Psoas muscle (tissue), 8 donors: ENCODE data around the gene GRAMD1B. TPM values are rescaled to one million over a fixed set of nuclear protein-coding genes. Genes with fewer than 3 reads are reported as not detected.
"Not testable (repeated sequence)": the region's sequence is repeated elsewhere in the genome, so short reads cannot be mapped to it uniquely, and the experiment has no call there.

Experiments used
- ATAC-seq, 4 donors: fragments of 200-7000 bp; cut with Tn5 transposase; one replicate each; pipeline ENCODE4 v1.9.1; 2020; ENCODE audit warnings: moderate library complexity in 3 of 4, mild to moderate bottlenecking in 2 of 4
- DNase-seq, 2 donors: peaks; one replicate each; pipeline ENCODE4 v3.0.0-alpha.2; 2020
- H3K27ac ChIP-seq: fragments of 200-600 bp; one replicate; pipeline ENCODE4 v1.8.0; 2022
- H3K27me3 ChIP-seq, 3 donors: fragments of 200-600 bp in 1 of 3; one replicate each; pipeline versions ENCODE4 v1.6.1 to v1.8.0; 2013 to 2022; ENCODE audit warnings: low read length in 2 of 3, mild to moderate bottlenecking in 2 of 3, moderate library complexity in 1 of 3; ENCODE audit not compliant: insufficient read depth in 3 of 3
- H3K36me3 ChIP-seq, 2 donors: fragments of 200-600 bp in 1 of 2; one replicate each; pipeline versions ENCODE4 v1.6.1 to v1.8.0; 2013 to 2022; ENCODE audit warnings: low read depth in 1 of 2, mild to moderate bottlenecking in 1 of 2, moderate library complexity in 1 of 2; ENCODE audit not compliant: insufficient read depth in 1 of 2
- H3K4me1 ChIP-seq: fragments of 200-600 bp; one replicate; pipeline ENCODE4 v1.8.0; 2022
- H3K4me3 ChIP-seq: fragments of 200-600 bp; one replicate; pipeline ENCODE4 v1.8.0; 2022; ENCODE audit warnings: mild to moderate bottlenecking
- H3K9me3 ChIP-seq: fragments of 200-600 bp; one replicate; pipeline ENCODE4 v1.8.0; 2022
- CTCF ChIP-seq: fragments of 200-600 bp; IDR thresholded peaks from one replicate; pipeline ENCODE4 v1.8.0; 2022; ENCODE audit warnings: antibody characterized with exemption
- WGBS, 3 donors: extraction: QIAGEN DNeasy Blood & Tissue Kit; methylation state at CpG; one replicate each; pipeline versions ENCODE4 v1.1.6 to v1.1.7; 2013; 5-methylcytosine and 5-hydroxymethylcytosine counted together
- intact Hi-C, 2 donors: fragments of 100-400 bp; cut with DNase I; formaldehyde crosslinking; loops; one replicate each; pipeline versions ENCODE4 v1.11.0 to v1.14.2; 2022
- polyA plus RNA-seq, 3 donors: library from polyadenylated mRNA; stranded (reverse); fragments of 200-250 nt; gene quantifications; one replicate each; pipeline ENCODE4 v1.2.3, GENCODE V29; 2013
- total RNA-seq, 4 donors: library from RNA; stranded (reverse); fragmentation: NEBNext Ultra II Directional in 2 of 4; extraction: Animal tissue kit (Norgen Biotek cat#: 25700) in 2 of 4; gene quantifications; one replicate each; pipeline versions ENCODE4 v1.2.1 to v1.2.4, GENCODE V29; 2021 to 2023
- donor health status: healthy with polysubstance abuse.
- donor health status: DM: no; HTN: no; CAD: no; lungs with moderate emphysema.
- donor health status: Bipolar disorder and iron deficiency.
- donor health status: healthy.
- donor health status: DM: yes; HTN: yes; CAD: no.
- donor health status: DM: no; HTN: no; CAD: no.
- donor health status: DM: no; HTN: no; CAD: no.
- donor health status: DM: yes; HTN: yes; CAD: no.

Gene GRAMD1B
- total and polyA plus RNA-seq, 7 donors: 0.67 to 24.0 (median 6.8) TPM

GRCh38 chr11:123568367-123568870 lies 138.3 kb downstream of the GRAMD1B start:
- no peak overlapping the region for H3K4me3 ChIP-seq
- H3K9me3 ChIP-seq: no peaks in the 10 kb centered on the region
- H3K27ac ChIP-seq: no peak overlapping the region
- intact Hi-C loops: no loop called here
- H3K27me3 ChIP-seq: no peaks in the 10 kb centered on the region
- ATAC-seq (no peak), DNase-seq (no peak)
- no peaks in the 10 kb centered on the region for H3K4me1 ChIP-seq
- no peak for TF ChIP-seq CTCF
- H3K36me3 ChIP-seq: no peaks in the 10 kb centered on the region
- 75 to 77% (median 76%) methylated on average over 7 of the region's 7 CpGs for WGBS, 3 donors

- Histone ChIP-seq H3K4me1 (no peaks in the 10 kb centered on the region), H3K36me3 (no peaks in the 10 kb centered on the region), H3K4me3 (no peak overlapping the region), H3K27ac (no peak overlapping the region), H3K27me3 (no peaks in the 10 kb centered on the region), H3K9me3 (no peaks in the 10 kb centered on the region)
- DNase-seq (no peak), ATAC-seq (no peak)
- WGBS, 3 donors: 90 to 94% (median 93%) methylated on average over 5 of the region's 5 CpGs
- no peak for TF ChIP-seq CTCF
- intact Hi-C loops: no loop called here
Measured at GRCh38 chr11:123569393-123569792, 139.3 kb downstream of the GRAMD1B start.

- no peak for TF ChIP-seq CTCF
- no peak for DNase-seq
- H3K27me3 ChIP-seq: no peaks in the 10 kb centered on the region
- no peaks in the 10 kb centered on the region for H3K36me3 ChIP-seq
- no peak overlapping the region for H3K4me3 ChIP-seq
- no peaks in the 10 kb centered on the region for H3K4me1 ChIP-seq
- H3K9me3 ChIP-seq: no peaks in the 10 kb centered on the region
- no peak for ATAC-seq
- no peak overlapping the region for H3K27ac ChIP-seq
- 74 to 79% (median 78%) methylated on average over 9 of the region's 9 CpGs for WGBS, 3 donors
- intact Hi-C loops: no loop called here
Measured at GRCh38 chr11:123570939-123571580, 141.0 kb downstream of the GRAMD1B start.

GRCh38 chr11:123572791-123573190 lies 142.7 kb downstream of the GRAMD1B start:
- H3K27ac ChIP-seq, H3K36me3 ChIP-seq, intact Hi-C loops, ATAC-seq, H3K9me3 ChIP-seq, H3K27me3 ChIP-seq, H3K4me1 ChIP-seq, H3K4me3 ChIP-seq: not testable (repeated sequence)
- peak in 1 of 2 donors; percentile 18 for DNase-seq
- WGBS, 3 donors: 94 to 98% (median 97%) methylated on average over 18 to 21 of the region's 21 CpGs

- H3K9me3 ChIP-seq: no peaks in the 10 kb centered on the region
- H3K4me3 ChIP-seq: no peak overlapping the region
- H3K27me3 ChIP-seq: peaks cover 0 to 6% (median 0%) of the 10 kb centered on the region in 3 donors
- ATAC-seq (no peak), DNase-seq (no peak)
- intact Hi-C loops: no loop called here
- H3K27ac ChIP-seq: no peak overlapping the region
- H3K4me1 ChIP-seq: no peaks in the 10 kb centered on the region
- no peak for TF ChIP-seq CTCF
- no peaks in the 10 kb centered on the region for H3K36me3 ChIP-seq
- 37 to 42% (median 42%) methylated on average over 2 of the region's 2 CpGs for WGBS, 3 donors
Measured at GRCh38 chr11:123573286-123573685, 143.2 kb downstream of the GRAMD1B start.
